Neural crest cell (in vitro differentiated cells): Measurements from ENCODE around the gene DNM3. TPM values are rescaled to one million over a fixed set of nuclear protein-coding genes. Genes with fewer than 3 reads are reported as not detected.

ENCODE experiments used
- DNase-seq: peaks from one replicate; pipeline ENCODE4 v3.0.0; 2021; ENCODE audit warnings: low read depth, mixed read lengths, low spot score
- H3K27ac Mint-ChIP-seq: one replicate; pipeline ENCODE4 v1.8.0; 2021; ENCODE audit warnings: mild to moderate bottlenecking, mixed read lengths; ENCODE audit not compliant: unreplicated experiment
- H3K27me3 Mint-ChIP-seq: 2 replicates; pipeline ENCODE4 v1.8.0; 2021; ENCODE audit warnings: low read depth, mild to moderate bottlenecking, mixed read lengths
- H3K36me3 Mint-ChIP-seq: 2 replicates; pipeline ENCODE4 v1.8.0; 2021; ENCODE audit warnings: low read depth, mild to moderate bottlenecking, mixed read lengths
- H3K4me1 Mint-ChIP-seq: 2 replicates; pipeline ENCODE4 v1.8.0; 2021; ENCODE audit warnings: mixed read lengths
- H3K4me3 Mint-ChIP-seq: one replicate; pipeline ENCODE4 v1.8.0; 2021; ENCODE audit warnings: mild to moderate bottlenecking, mixed read lengths
- H3K9me3 Mint-ChIP-seq: 2 replicates; pipeline ENCODE4 v1.8.0; 2021; ENCODE audit warnings: mixed read lengths
- total RNA-seq: library from RNA; stranded (reverse); gene quantifications from 2 replicates; pipeline ENCODE4 v1.2.1, GENCODE V29; 2021
- TF ChIP-seq, protein P1 (sequence below): fragments of 200-600 bp; sonication (generic); conservative IDR thresholded peaks from 2 replicates; pipeline ENCODE4 v1.5.0; 2021; ENCODE audit warnings: antibody characterized with exemption, mild to moderate bottlenecking

Gene DNM3
- total RNA-seq, 1 donor from 2014 or later: 3.5 TPM

- H3K27me3 Mint-ChIP-seq: no peaks in the 10 kb centered on the region
- H3K36me3 Mint-ChIP-seq: peaks cover 11% of the 10 kb centered on the region
- H3K4me1 Mint-ChIP-seq: peaks cover 7% of the 10 kb centered on the region
- no peak overlapping the region for H3K4me3 Mint-ChIP-seq
- H3K9me3 Mint-ChIP-seq: peaks cover 20% of the 10 kb centered on the region
- TF ChIP-seq, protein P1, sequence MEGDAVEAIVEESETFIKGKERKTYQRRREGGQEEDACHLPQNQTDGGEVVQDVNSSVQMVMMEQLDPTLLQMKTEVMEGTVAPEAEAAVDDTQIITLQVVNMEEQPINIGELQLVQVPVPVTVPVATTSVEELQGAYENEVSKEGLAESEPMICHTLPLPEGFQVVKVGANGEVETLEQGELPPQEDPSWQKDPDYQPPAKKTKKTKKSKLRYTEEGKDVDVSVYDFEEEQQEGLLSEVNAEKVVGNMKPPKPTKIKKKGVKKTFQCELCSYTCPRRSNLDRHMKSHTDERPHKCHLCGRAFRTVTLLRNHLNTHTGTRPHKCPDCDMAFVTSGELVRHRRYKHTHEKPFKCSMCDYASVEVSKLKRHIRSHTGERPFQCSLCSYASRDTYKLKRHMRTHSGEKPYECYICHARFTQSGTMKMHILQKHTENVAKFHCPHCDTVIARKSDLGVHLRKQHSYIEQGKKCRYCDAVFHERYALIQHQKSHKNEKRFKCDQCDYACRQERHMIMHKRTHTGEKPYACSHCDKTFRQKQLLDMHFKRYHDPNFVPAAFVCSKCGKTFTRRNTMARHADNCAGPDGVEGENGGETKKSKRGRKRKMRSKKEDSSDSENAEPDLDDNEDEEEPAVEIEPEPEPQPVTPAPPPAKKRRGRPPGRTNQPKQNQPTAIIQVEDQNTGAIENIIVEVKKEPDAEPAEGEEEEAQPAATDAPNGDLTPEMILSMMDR: no peak
- no peak for DNase-seq
- H3K27ac Mint-ChIP-seq: no peak overlapping the region
Observed at GRCh38 chr1:171860696-171861095, 19.4 kb downstream of the DNM3 start.

DNA sequence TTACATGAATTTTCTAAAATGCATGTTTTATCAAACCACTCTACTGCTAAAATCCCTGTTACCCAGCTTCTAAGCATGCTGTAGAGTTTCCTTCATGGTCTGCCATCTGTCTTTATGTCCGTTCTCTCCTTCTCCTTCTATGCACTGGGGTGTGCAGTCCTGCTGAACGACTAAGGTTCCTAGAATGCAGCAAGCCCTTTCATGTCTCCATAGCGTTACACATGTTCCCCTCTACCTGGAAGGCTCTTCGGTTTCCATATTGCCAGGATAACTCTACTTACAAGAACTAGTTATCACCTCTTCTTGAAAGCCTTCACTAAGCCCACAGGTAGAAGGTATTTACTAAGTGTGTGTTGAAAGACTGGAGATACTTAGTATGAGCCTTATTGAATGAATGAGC, 22.2 kb downstream of the DNM3 start:
- TF ChIP-seq, protein P1: no peak
- Mint-ChIP-seq H3K9me3 (peaks cover 8% of the 10 kb centered on the region), H3K27me3 (no peaks in the 10 kb centered on the region), H3K4me3 (no peak overlapping the region), H3K27ac (no peak overlapping the region), H3K36me3 (peaks cover 6% of the 10 kb centered on the region), H3K4me1 (peaks cover 13% of the 10 kb centered on the region)
- DNase-seq: no peak

- Mint-ChIP-seq H3K36me3 (peaks cover 6% of the 10 kb centered on the region), H3K9me3 (peaks cover 5% of the 10 kb centered on the region), H3K4me1 (peaks cover 13% of the 10 kb centered on the region), H3K27me3 (no peaks in the 10 kb centered on the region), H3K4me3 (no peak overlapping the region), H3K27ac (no peak overlapping the region)
- TF ChIP-seq, protein P1: no peak
- DNase-seq: no peak
Observed at GRCh38 chr1:171864308-171864707, 23.0 kb downstream of the DNM3 start.

- Mint-ChIP-seq H3K4me3 (no peak overlapping the region), H3K4me1 (peaks cover 13% of the 10 kb centered on the region), H3K27me3 (no peaks in the 10 kb centered on the region), H3K36me3 (peaks cover 6% of the 10 kb centered on the region), H3K9me3 (peaks cover 5% of the 10 kb centered on the region), H3K27ac (no peak overlapping the region)
- DNase-seq: no peak
- TF ChIP-seq, protein P1: no peak
Observed at GRCh38 chr1:171865106-171865505, 23.8 kb downstream of the DNM3 start.

GRCh38 chr1:171867236-171867635, 25.9 kb downstream of the DNM3 start:
- Mint-ChIP-seq H3K36me3 (no peaks in the 10 kb centered on the region), H3K27me3 (no peaks in the 10 kb centered on the region), H3K4me1 (peaks cover 13% of the 10 kb centered on the region), H3K27ac (no peak overlapping the region), H3K9me3 (no peaks in the 10 kb centered on the region), H3K4me3 (no peak overlapping the region)
- TF ChIP-seq, protein P1: no peak
- no peak for DNase-seq
